ENCODE results near the gene MFSD6L. TPM values are rescaled to one million over a fixed set of nuclear protein-coding genes. Genes with fewer than 3 reads are reported as not detected.
A peak's percentile ranks its signal among the peaks of the same experiment; 100 is the strongest.

Gene MFSD6L
- total RNA-seq, 1 donor from 2014 or later: 0.92 TPM

- no peak for DNase-seq
Measured at GRCh38 chr17:8791910-8792270, 7.3 kb downstream of the MFSD6L start.

GRCh38 chr17:8791248-8791909 lies 7.8 kb downstream of the MFSD6L start:
- DNase-seq: no peak

- no peak for DNase-seq
Measured at GRCh38 chr17:8789743-8790142, 9.4 kb downstream of the MFSD6L start.

- no peak for DNase-seq
Measured at GRCh38 chr17:8788998-8789397, 10.2 kb downstream of the MFSD6L start.

- DNase-seq: peak; percentile 85
Measured at GRCh38 chr17:8785547-8786413, 13.4 kb downstream of the MFSD6L start.

GRCh38 chr17:8782176-8782575 lies 17.0 kb downstream of the MFSD6L start:
- no peak for DNase-seq

- no peak for DNase-seq
Measured at GRCh38 chr17:8781776-8782175, 17.4 kb downstream of the MFSD6L start.

GRCh38 chr17:8776881-8777280 lies 22.3 kb downstream of the MFSD6L start:
- no peak for DNase-seq

GRCh38 chr17:8776248-8776647 lies 22.9 kb downstream of the MFSD6L start:
- no peak for DNase-seq

- DNase-seq: no peak
Measured at GRCh38 chr17:8766731-8767130, 32.4 kb downstream of the MFSD6L start.

- DNase-seq: no peak
Measured at GRCh38 chr17:8762012-8762411, 37.2 kb downstream of the MFSD6L start.

- DNase-seq: no peak
Measured at GRCh38 chr17:8758137-8758596, 41.0 kb downstream of the MFSD6L start, which contains the start of gene SPDYE4. Gene SPDYE4 (minus strand): TSS chr17:8758546. CDS start chr17:8758382, 164 bp downstream.

GRCh38 chr17:8757189-8757588 lies 42.0 kb downstream of the MFSD6L start:
- DNase-seq: no peak

- DNase-seq: no peak
Measured at GRCh38 chr17:8755590-8756255, 43.4 kb downstream of the MFSD6L start.

- no peak for DNase-seq
Measured at GRCh38 chr17:8754890-8755289, 44.3 kb downstream of the MFSD6L start.

- DNase-seq: no peak
Measured at GRCh38 chr17:8753976-8754440, 45.2 kb downstream of the MFSD6L start.

GRCh38 chr17:8753136-8753975 lies 45.8 kb downstream of the MFSD6L start:
- DNase-seq: no peak

GRCh38 chr17:8749616-8750015 lies 49.5 kb downstream of the MFSD6L start:
- DNase-seq: no peak

GRCh38 chr17:8747742-8748141 lies 51.4 kb downstream of the MFSD6L start:
- DNase-seq: no peak

Measured in tongue (tissue), 2 donors.